Keratinocyte (primary cell): Measurements from ENCODE around the gene SLC9A6.
"Not testable (repeated sequence)": the region's sequence is repeated elsewhere in the genome, so short reads cannot be mapped to it uniquely, and the experiment has no call there.

Source experiments
- EZH2 ChIP-seq: IDR thresholded peaks from one replicate; pipeline ENCODE4 v1.6.1; 2012; ENCODE audit warnings: inconsistent platforms, mild to moderate bottlenecking, low read length, moderate library complexity
- TF ChIP-seq, protein P1 (sequence below), 3 experiments: IDR thresholded peaks in 1 of 3; conservative IDR thresholded peaks in 1 of 3; optimal IDR thresholded peaks in 1 of 3; 2 replicates in 2 of 3; 3 replicates in 1 of 3; pipeline versions ENCODE3 to v1.5.1; 2011; ENCODE audit warnings: low read length in 3 of 3, mild to moderate bottlenecking in 3 of 3, moderate library complexity in 2 of 3, control low read depth in 1 of 3, inconsistent platforms in 1 of 3; ENCODE audit not compliant: insufficient read depth in 2 of 3; ENCODE audit errors: extremely low read depth in 1 of 3

DNA sequence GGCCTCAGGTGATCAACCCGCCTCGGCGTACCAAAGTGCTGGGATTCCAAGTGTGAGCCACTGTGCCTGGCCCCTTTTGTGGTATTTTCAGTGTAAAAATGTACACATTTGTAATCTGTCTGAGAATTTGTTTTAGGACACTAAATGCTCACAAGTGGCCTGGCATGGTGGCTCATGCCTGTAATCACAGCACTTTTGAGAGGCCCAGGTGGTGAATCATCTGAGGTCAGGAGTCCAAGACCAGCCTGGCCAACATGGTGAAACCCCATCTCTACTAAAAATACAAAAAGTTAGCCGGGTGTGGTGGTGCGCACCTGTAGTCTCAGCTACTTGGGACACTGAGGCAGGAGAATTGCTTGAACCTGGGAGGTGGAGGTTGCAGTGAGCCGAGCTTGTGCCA is 106.7 kb downstream of the SLC9A6 start:
- TF ChIP-seq, protein P1, sequence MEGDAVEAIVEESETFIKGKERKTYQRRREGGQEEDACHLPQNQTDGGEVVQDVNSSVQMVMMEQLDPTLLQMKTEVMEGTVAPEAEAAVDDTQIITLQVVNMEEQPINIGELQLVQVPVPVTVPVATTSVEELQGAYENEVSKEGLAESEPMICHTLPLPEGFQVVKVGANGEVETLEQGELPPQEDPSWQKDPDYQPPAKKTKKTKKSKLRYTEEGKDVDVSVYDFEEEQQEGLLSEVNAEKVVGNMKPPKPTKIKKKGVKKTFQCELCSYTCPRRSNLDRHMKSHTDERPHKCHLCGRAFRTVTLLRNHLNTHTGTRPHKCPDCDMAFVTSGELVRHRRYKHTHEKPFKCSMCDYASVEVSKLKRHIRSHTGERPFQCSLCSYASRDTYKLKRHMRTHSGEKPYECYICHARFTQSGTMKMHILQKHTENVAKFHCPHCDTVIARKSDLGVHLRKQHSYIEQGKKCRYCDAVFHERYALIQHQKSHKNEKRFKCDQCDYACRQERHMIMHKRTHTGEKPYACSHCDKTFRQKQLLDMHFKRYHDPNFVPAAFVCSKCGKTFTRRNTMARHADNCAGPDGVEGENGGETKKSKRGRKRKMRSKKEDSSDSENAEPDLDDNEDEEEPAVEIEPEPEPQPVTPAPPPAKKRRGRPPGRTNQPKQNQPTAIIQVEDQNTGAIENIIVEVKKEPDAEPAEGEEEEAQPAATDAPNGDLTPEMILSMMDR (optimal IDR thresholded peaks at IDR 0.05 in 1 of 3, IDR thresholded peaks at IDR 0.05 in 1 of 3, conservative IDR thresholded peaks at IDR 0.05 in 1 of 3; ENCODE audit: extremely low read depth in 1 of 3, insufficient read depth in 2 of 3, low read length in 3 of 3), result not testable (repeated sequence)
- TF ChIP-seq EZH2, result not testable (repeated sequence)
